A673 (cell line): ENCODE results near the gene KCNIP1. TPM values are rescaled to one million over a fixed set of nuclear protein-coding genes. Genes with fewer than 3 reads are reported as not detected.
A peak's percentile ranks its signal among the peaks of the same experiment; 100 is the strongest.

Experiments used
- BruUV-seq: library from RNA; stranded (reverse); fragments of 400-500 nt; replicated peaks from 2 replicates; lab custom pipeline; 2021; lab: Mats Ljungman, UMichigan
- CTCF ChIA-PET: fragments of 300-600 bp; sonication (Branson Sonifier 250); formaldehyde crosslinking; loops from one replicate; lab custom pipeline; 2022; ENCODE audit warnings: antibody characterized with exemption; lab: Charles Lee
- POLR2A ChIA-PET: fragments of 300-600 bp; sonication (Branson Sonifier 250); formaldehyde crosslinking; loops from one replicate; lab custom pipeline; 2022; ENCODE audit warnings: antibody characterized with exemption; ENCODE audit not compliant: low non-redundant PET; lab: Charles Lee
- DNase-seq: peaks from one replicate; pipeline ENCODE4 v3.0.0-alpha.2; 2015; ENCODE audit warnings: low spot score
- H3K27ac ChIP-seq: fragments of 200-600 bp; sonication (generic); 2 replicates; pipeline ENCODE4 v1.5.1; 2016; ENCODE audit warnings: mixed run types, low read depth, mild to moderate bottlenecking, mixed read lengths, antibody characterized with exemption, low read length; ENCODE audit not compliant: poor library complexity, severe bottlenecking
- H3K27me3 ChIP-seq: fragments of 200-600 bp; sonication (generic); replicated peaks from 2 replicates; pipeline ENCODE4 v1.6.1; 2017; ENCODE audit warnings: mixed run types, low read depth, mild to moderate bottlenecking, mixed read lengths, antibody characterized with exemption, low read length; ENCODE audit not compliant: insufficient read depth, poor library complexity
- H3K36me3 ChIP-seq: fragments of 200-600 bp; sonication (generic); 2 replicates; pipeline ENCODE4 v1.6.1; 2016; ENCODE audit warnings: mixed run types, mild to moderate bottlenecking, mixed read lengths, antibody characterized with exemption, low read length; ENCODE audit not compliant: insufficient read depth, poor library complexity, severe bottlenecking
- H3K4me1 ChIP-seq: fragments of 200-600 bp; sonication (generic); 2 replicates; pipeline ENCODE4 v1.6.1; 2017; ENCODE audit warnings: mixed run types, mild to moderate bottlenecking, mixed read lengths, antibody characterized with exemption, low read length; ENCODE audit not compliant: insufficient read depth, poor library complexity, severe bottlenecking
- H3K4me3 ChIP-seq: fragments of 200-600 bp; sonication (generic); 2 replicates; pipeline ENCODE4 v1.5.1; 2016; ENCODE audit warnings: low read depth, mixed run types, mild to moderate bottlenecking, mixed read lengths, low read length; ENCODE audit not compliant: poor library complexity, severe bottlenecking
- H3K9me3 ChIP-seq: fragments of 200-600 bp; sonication (generic); 2 replicates; pipeline ENCODE4 v1.6.1; 2016; ENCODE audit warnings: mixed run types, low read depth, mild to moderate bottlenecking, mixed read lengths, antibody characterized with exemption, low read length; ENCODE audit not compliant: poor library complexity, severe bottlenecking
- EZH2 ChIP-seq: fragments of 200-600 bp; sonication (generic); IDR thresholded peaks from 2 replicates; pipeline ENCODE4 v1.6.1; 2017; ENCODE audit warnings: borderline replicate concordance, low read depth, mild to moderate bottlenecking, mixed read lengths, antibody characterized with exemption, low read length; ENCODE audit not compliant: poor library complexity, severe bottlenecking
- intact Hi-C: fragments of 100-400 bp; cut with micrococcal nuclease; formaldehyde crosslinking; loops from one replicate; pipeline ENCODE4 v1.10.0; 2022; ENCODE audit not compliant: unreplicated experiment
- total RNA-seq: library from RNA; stranded (reverse); gene quantifications from 2 replicates; pipeline ENCODE4 v1.2.3, GENCODE V29; 2021
- TF ChIP-seq, protein P1 (sequence below): fragments of 300-800, 200-600 bp; sonication (generic); conservative IDR thresholded peaks from 2 replicates; pipeline ENCODE4 v1.5.1; 2017; ENCODE audit warnings: low read depth, mild to moderate bottlenecking, antibody characterized with exemption, low read length, moderate library complexity, mixed read lengths

Gene KCNIP1
- total RNA-seq, 1 experiment from 2014 or later: 3.7 TPM

DNA sequence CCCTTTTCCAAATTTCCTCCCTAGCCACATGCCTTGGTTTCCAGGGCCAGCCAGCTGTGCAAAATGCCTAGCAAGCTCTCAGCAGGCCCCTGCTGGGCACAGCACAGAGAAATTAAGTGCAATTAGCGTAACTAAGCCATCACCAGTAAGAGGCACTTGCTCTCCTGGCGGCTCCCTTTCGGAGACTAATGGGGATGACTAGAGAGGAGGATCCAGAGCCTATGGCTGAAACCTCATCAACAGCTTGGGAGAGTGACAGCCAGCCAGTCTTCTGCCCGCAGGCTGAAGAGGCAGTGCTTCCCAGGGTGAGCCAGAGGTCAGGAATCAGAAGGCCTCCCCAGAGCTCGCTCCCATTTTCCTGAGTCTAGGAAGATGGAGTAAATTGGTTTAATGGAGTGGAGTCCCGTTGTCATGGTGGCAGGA lies 108.4 kb downstream of the KCNIP1 start:
- DNase-seq: peak; percentile 40
- Histone ChIP-seq H3K4me1 (peaks cover 3% of the 10 kb centered on the region), H3K9me3 (no peaks in the 10 kb centered on the region), H3K4me3 (no peak overlapping the region), H3K27me3 (no peaks in the 10 kb centered on the region), H3K27ac (no peak overlapping the region), H3K36me3 (no peaks in the 10 kb centered on the region)
- ChIA-PET CTCF (no interaction called here), POLR2A (no interaction called here)
- BruUV-seq: no TSS peak
- TF ChIP-seq EZH2: no peak
- TF ChIP-seq, protein P1, sequence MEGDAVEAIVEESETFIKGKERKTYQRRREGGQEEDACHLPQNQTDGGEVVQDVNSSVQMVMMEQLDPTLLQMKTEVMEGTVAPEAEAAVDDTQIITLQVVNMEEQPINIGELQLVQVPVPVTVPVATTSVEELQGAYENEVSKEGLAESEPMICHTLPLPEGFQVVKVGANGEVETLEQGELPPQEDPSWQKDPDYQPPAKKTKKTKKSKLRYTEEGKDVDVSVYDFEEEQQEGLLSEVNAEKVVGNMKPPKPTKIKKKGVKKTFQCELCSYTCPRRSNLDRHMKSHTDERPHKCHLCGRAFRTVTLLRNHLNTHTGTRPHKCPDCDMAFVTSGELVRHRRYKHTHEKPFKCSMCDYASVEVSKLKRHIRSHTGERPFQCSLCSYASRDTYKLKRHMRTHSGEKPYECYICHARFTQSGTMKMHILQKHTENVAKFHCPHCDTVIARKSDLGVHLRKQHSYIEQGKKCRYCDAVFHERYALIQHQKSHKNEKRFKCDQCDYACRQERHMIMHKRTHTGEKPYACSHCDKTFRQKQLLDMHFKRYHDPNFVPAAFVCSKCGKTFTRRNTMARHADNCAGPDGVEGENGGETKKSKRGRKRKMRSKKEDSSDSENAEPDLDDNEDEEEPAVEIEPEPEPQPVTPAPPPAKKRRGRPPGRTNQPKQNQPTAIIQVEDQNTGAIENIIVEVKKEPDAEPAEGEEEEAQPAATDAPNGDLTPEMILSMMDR: no peak
- intact Hi-C loops: no loop called here

DNA sequence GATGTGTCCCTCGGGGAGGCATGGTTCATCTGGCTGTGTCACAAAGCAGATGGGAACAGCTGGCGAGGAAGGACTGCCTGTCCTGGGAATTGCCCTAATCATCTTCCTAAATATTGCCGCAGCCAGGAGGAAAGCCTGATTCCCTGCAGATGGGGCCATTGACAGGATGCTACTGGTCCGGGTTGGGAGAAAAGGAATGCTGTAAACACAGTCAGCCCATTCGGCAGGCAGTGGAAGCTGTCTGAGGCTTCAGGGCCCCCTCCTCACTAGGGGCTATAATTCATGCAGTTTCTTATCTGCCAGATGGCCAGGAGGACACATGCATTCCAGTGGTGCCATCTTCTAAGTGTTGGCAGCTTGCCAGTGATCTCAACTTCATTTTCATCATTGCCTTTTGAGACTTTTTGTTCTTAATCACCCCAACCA lies 110.3 kb downstream of the KCNIP1 start:
- no peaks in the 10 kb centered on the region for H3K36me3 ChIP-seq
- peaks cover 10% of the 10 kb centered on the region for H3K4me1 ChIP-seq
- ChIA-PET POLR2A (no interaction called here), CTCF (no interaction called here)
- H3K4me3 ChIP-seq: no peak overlapping the region
- DNase-seq: peak; percentile 27
- intact Hi-C loops: no loop called here
- no peak overlapping the region for H3K27ac ChIP-seq
- TF ChIP-seq EZH2: no peak
- TF ChIP-seq, protein P1: no peak
- BruUV-seq: no TSS peak
- no peaks in the 10 kb centered on the region for H3K9me3 ChIP-seq
- no peaks in the 10 kb centered on the region for H3K27me3 ChIP-seq

DNA sequence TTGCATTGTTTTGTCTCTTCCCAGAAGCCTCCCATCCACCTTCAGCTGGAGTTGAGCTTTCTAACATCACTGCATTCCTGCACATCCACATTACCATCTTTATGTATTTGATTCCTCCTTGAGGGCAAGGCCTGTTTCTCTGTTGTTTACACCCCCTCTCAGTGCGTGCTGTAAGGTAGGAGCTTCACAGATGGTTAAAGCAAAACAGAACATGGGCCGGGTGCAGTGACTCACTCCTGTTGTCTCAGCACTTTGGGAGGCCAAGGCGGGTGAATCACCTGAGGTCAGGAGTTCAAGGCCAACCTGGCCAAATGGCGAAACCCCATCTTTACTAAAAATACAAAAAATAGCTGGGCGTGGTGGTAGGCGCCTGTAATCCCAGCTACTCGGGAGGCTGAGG lies 110.9 kb downstream of the KCNIP1 start:
- CTCF ChIA-PET: no interaction called here
- H3K4me1 ChIP-seq: peaks cover 10% of the 10 kb centered on the region
- no peak overlapping the region for H3K4me3 ChIP-seq
- no peak for DNase-seq
- no peaks in the 10 kb centered on the region for H3K9me3 ChIP-seq
- BruUV-seq: no TSS peak
- no peaks in the 10 kb centered on the region for H3K27me3 ChIP-seq
- TF ChIP-seq, protein P1: no peak
- TF ChIP-seq EZH2: no peak
- H3K36me3 ChIP-seq: no peaks in the 10 kb centered on the region
- intact Hi-C loops: no loop called here
- POLR2A ChIA-PET: no interaction called here
- no peak overlapping the region for H3K27ac ChIP-seq
